GM18861 (cell line): ENCODE data around the gene DICER1.
"Not testable (repeated sequence)": the region's sequence is repeated elsewhere in the genome, so short reads cannot be mapped to it uniquely, and the experiment has no call there.

ENCODE experiments used
- ATAC-seq: cut with Tn5 transposase; IDR thresholded peaks from one replicate; pipeline ENCODE4 v1.9.1; 2021; ENCODE audit not compliant: unreplicated experiment

DICER1 gene

GRCh38 chr14:95185767-95186392 lies 28.6 kb upstream of the DICER1 start:
- no peak for ATAC-seq

- ATAC-seq, result no peak
These were observed 27.9 kb upstream of the DICER1 start for GRCh38 chr14:95185033-95185766.

- ATAC-seq, result no peak
These were observed 27.1 kb upstream of the DICER1 start for GRCh38 chr14:95184413-95184790.

GRCh38 chr14:95183532-95184412 lies 26.4 kb upstream of the DICER1 start:
- no peak for ATAC-seq

- ATAC-seq, result no peak
These were observed 25.8 kb upstream of the DICER1 start for GRCh38 chr14:95183082-95183481.

GRCh38 chr14:95182379-95182778 lies 25.1 kb upstream of the DICER1 start:
- no peak for ATAC-seq

GRCh38 chr14:95180966-95181741 lies 23.8 kb upstream of the DICER1 start:
- no peak for ATAC-seq

GRCh38 chr14:95175670-95176069 lies 18.3 kb upstream of the DICER1 start:
- ATAC-seq, result not testable (repeated sequence)

GRCh38 chr14:95174184-95174792 lies 17.0 kb upstream of the DICER1 start:
- no peak for ATAC-seq

GRCh38 chr14:95173518-95173917 lies 16.2 kb upstream of the DICER1 start:
- ATAC-seq, result no peak

GRCh38 chr14:95167177-95167576 lies 9.8 kb upstream of the DICER1 start:
- no peak for ATAC-seq

GRCh38 chr14:95165517-95165916 lies 8.2 kb upstream of the DICER1 start:
- no peak for ATAC-seq

GRCh38 chr14:95164506-95164905 lies 7.2 kb upstream of the DICER1 start:
- no peak for ATAC-seq

GRCh38 chr14:95163666-95164065 lies 6.3 kb upstream of the DICER1 start:
- ATAC-seq, result no peak

GRCh38 chr14:95163132-95163531 lies 5.8 kb upstream of the DICER1 start:
- ATAC-seq, result no peak

GRCh38 chr14:95162641-95163040 lies 5.3 kb upstream of the DICER1 start:
- no peak for ATAC-seq

- ATAC-seq, result peak; percentile 26
These were observed 342 bp downstream of the DICER1 start for GRCh38 chr14:95157048-95157326.

- ATAC-seq, result peak; percentile 18
These were observed 925 bp downstream of the DICER1 start for GRCh38 chr14:95156161-95157047.

GRCh38 chr14:95155045-95155444 lies 2.3 kb downstream of the DICER1 start:
- no peak for ATAC-seq

- ATAC-seq, result no peak
These were observed 3.5 kb downstream of the DICER1 start for GRCh38 chr14:95153866-95154265.
